Stomach (tissue), 9 donors: ENCODE results near the gene KRT80. TPM values are rescaled to one million over a fixed set of nuclear protein-coding genes. Genes with fewer than 3 reads are reported as not detected.

Experiments
- DNase-seq, 2 donors: peaks; one replicate each; pipeline versions ENCODE4 v3.0.0 to v3.0.0-alpha.2; 2013 to 2019
- H3K27ac ChIP-seq, 5 donors: fragments of 200-600 bp in 4 of 5; sonication (generic) in 4 of 5; one replicate each; pipeline ENCODE4 v1.5.1; 2013 to 2019; ENCODE audit warnings: mild to moderate bottlenecking in 1 of 5, moderate library complexity in 1 of 5
- H3K27me3 ChIP-seq, 3 donors: fragments of 200-600 bp; sonication (generic); one replicate each; pipeline ENCODE4 v1.5.1; 2017 to 2019; ENCODE audit warnings: mixed run types in 1 of 3
- H3K36me3 ChIP-seq, 4 donors: fragments of 200-600 bp; sonication (generic); 1 replicate in 3 of 4; 2 replicates in 1 of 4; pipeline ENCODE4 v1.5.1; 2016 to 2019
- H3K4me1 ChIP-seq, 4 donors: fragments of 200-600 bp; sonication (generic); one replicate each; pipeline ENCODE4 v1.5.1; 2016 to 2019
- H3K4me3 ChIP-seq, 4 donors: fragments of 200-600 bp; sonication (generic) in 3 of 4; one replicate each; pipeline ENCODE4 v1.5.1; 2016 to 2019; ENCODE audit warnings: mild to moderate bottlenecking in 1 of 4
- H3K9me3 ChIP-seq, 4 donors: fragments of 200-600 bp; sonication (generic); one replicate each; pipeline ENCODE4 v1.5.1; 2016 to 2019
- CTCF ChIP-seq, 7 experiments: fragments of 450-650 bp in 4 of 7; fragments of 200-600 bp in 3 of 7; sonication (generic) in 3 of 7; IDR thresholded peaks; one replicate each; pipeline ENCODE4 v1.5.1; 2016 to 2019; ENCODE audit warnings: antibody characterized with exemption in 7 of 7, control low read depth in 2 of 7, mild to moderate bottlenecking in 1 of 7
- EP300 ChIP-seq: sonication (generic); formaldehyde crosslinking; IDR thresholded peaks from one replicate; pipeline ENCODE4 v1.6.1; 2017; ENCODE audit warnings: antibody characterized with exemption
- POLR2A ChIP-seq, 4 donors: fragments of 450-650 bp; IDR thresholded peaks; one replicate each; pipeline ENCODE4 v1.6.1; 2016; ENCODE audit warnings: antibody characterized with exemption in 4 of 4, control low read depth in 2 of 4, mild to moderate bottlenecking in 1 of 4, moderate library complexity in 1 of 4
- POLR2AphosphoS5 ChIP-seq, 3 donors: sonication (generic); formaldehyde crosslinking; IDR thresholded peaks; one replicate each; pipeline ENCODE4 v1.6.1; 2016; ENCODE audit warnings: antibody characterized with exemption in 3 of 3
- WGBS, 5 donors: extraction: QIAGEN DNeasy Blood & Tissue Kit in 3 of 5; methylation state at CpG; one replicate each; pipeline versions ENCODE4 v1.1.5 to v1.1.7; 2013 to 2018; 5-methylcytosine and 5-hydroxymethylcytosine counted together
- intact Hi-C: fragments of 100-400 bp; cut with DNase I; formaldehyde crosslinking; loops from one replicate; pipeline ENCODE4 v1.15.1; 2023; ENCODE audit warnings: low total_unique reads
- polyA plus RNA-seq, 3 donors: library from polyadenylated mRNA; stranded (reverse); fragments of 200-250 nt; gene quantifications; one replicate each; pipeline ENCODE4 v1.2.3, GENCODE V29; 2013
- total RNA-seq, 5 donors: library from RNA; depleted of rRNA; stranded (reverse); fragments of >200 nt; gene quantifications; one replicate each; pipeline versions ENCODE4 v1.1.0 to v1.2.3, GENCODE V29; 2014 to 2016
- donor health status: healthy with polysubstance abuse.
- donor health status: Bipolar disorder and iron deficiency.
- donor health status: healthy.

KRT80 gene
- total and polyA plus RNA-seq, 8 donors = 0.29 to 3.7 (median 0.45) TPM; not detected in 3

GRCh38 chr12:52221912-52222457 is 30.2 kb upstream of the KRT80 start:
- H3K4me3 ChIP-seq = no peak overlapping the region
- peaks cover 0 to 4% (median 0%) of the 10 kb centered on the region in 4 donors for H3K9me3 ChIP-seq
- DNase-seq = peak; percentile 55 to 72
- 13 to 30% (median 26%) methylated on average over 8 of the region's 8 CpGs for WGBS, 5 donors
- H3K27me3 ChIP-seq = peaks cover 0 to 20% (median 0%) of the 10 kb centered on the region in 3 donors
- no peaks in the 10 kb centered on the region for H3K36me3 ChIP-seq
- H3K27ac ChIP-seq = no peak overlapping the region
- intact Hi-C loops = no loop called here
- H3K4me1 ChIP-seq = peaks cover 6 to 25% (median 15%) of the 10 kb centered on the region in 4 donors
- no peak for TF ChIP-seq POLR2A (IDR thresholded peaks at IDR 0.05)
- peak in 2 of 7 experiments; percentile 15 to 33 for TF ChIP-seq CTCF (IDR thresholded peaks at IDR 0.05)

DNA sequence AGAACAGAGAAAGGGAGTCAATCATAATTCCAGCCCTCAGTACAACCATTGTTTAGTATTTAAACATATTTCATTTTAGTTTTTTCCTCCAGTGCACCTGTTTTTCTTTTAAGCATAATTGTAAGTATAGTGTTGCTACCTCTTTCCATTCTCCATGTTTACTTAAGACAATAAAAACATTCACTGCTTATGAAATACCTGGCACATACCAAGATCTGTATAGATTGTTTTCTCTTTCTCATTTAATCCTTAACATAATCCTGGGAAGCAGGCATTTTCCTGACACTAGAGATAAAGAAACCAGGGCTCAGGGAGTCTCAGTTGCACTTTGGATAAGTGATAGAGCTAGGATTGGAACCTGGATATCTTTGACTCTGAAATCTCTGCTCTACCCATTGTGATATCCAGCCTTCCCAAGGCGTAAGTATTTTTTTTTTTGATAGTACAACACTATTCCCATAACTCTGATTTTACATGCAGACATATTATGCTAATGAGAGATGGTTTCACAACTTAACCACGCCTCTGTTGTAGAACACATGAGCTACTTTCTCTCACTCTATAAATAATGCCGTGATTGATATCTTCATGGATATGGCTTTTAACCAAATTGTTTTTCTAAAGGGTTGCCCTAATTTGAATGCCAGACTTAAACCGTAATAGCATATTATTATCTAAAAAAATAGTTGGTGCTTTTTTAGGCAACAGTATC is 29.4 kb upstream of the KRT80 start:
- intact Hi-C loops = no loop called here
- WGBS, 5 donors = 39 to 62% (median 42%) methylated on average over 4 of the region's 4 CpGs
- Histone ChIP-seq H3K36me3 (no peaks in the 10 kb centered on the region), H3K4me1 (peaks cover 13 to 33% (median 23%) of the 10 kb centered on the region in 4 donors), H3K27ac (peak overlapping the region in 1 of 5 donors; percentile 6), H3K9me3 (peaks cover 0 to 4% (median 0%) of the 10 kb centered on the region in 4 donors), H3K27me3 (peaks cover 0 to 20% (median 0%) of the 10 kb centered on the region in 3 donors), H3K4me3 (no peak overlapping the region)
- no peak for TF ChIP-seq POLR2AphosphoS5 (IDR thresholded peaks at IDR 0.05)
- TF ChIP-seq CTCF (IDR thresholded peaks at IDR 0.05) = no peak
- TF ChIP-seq EP300 = no peak
- TF ChIP-seq POLR2A (IDR thresholded peaks at IDR 0.05) = no peak
- no peak for DNase-seq

DNA sequence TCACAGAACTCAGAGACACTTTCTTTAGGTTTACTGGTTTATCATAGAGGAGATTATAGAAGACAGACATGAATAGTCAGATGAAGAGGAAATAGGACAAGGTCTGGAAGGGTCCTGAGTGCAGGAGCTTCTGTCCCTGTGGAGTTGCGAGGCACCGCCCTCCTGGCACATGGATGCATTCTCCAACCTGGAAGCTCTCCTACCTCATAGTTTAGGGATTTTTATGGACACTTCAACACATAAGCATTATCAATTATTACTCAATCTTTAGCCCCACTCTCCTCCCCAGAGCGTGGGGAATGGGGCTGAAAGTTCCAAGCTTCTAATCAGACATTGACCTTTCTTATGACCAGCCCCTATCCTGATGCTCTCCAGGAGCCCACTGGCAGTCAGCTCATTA is 28.7 kb upstream of the KRT80 start:
- no peak for DNase-seq
- H3K36me3 ChIP-seq = no peaks in the 10 kb centered on the region
- intact Hi-C loops = no loop called here
- no peak overlapping the region for H3K4me3 ChIP-seq
- H3K4me1 ChIP-seq = peaks cover 20 to 40% (median 30%) of the 10 kb centered on the region in 4 donors
- TF ChIP-seq EP300 (no peak), CTCF (IDR thresholded peaks at IDR 0.05) (no peak), POLR2A (IDR thresholded peaks at IDR 0.05) (no peak), POLR2AphosphoS5 (IDR thresholded peaks at IDR 0.05) (no peak)
- H3K9me3 ChIP-seq = peaks cover 0 to 4% (median 0%) of the 10 kb centered on the region in 4 donors
- WGBS, 5 donors = 80 to 89% (median 86%) methylated on average over 3 of the region's 3 CpGs
- peaks cover 0 to 20% (median 0%) of the 10 kb centered on the region in 3 donors for H3K27me3 ChIP-seq
- no peak overlapping the region for H3K27ac ChIP-seq

DNA sequence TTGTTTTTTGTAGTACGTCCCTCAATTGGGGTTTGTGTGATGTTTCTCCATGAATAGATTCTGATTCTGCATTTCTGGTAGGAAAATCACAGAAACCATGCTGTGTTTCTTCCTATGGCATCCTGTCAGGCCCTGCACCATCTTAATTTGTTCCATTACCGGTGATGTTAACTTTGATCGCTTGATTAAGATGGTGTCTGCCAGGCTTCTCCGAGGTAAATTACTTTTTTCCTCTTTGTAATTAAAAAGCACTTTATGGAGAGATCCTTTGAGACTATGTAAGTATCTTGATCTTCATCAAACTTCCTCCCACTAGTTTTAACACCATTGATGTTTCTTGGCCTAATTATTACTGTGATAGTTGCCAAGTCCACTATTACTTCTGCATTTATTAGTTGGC is 26.2 kb upstream of the KRT80 start:
- H3K4me3 ChIP-seq = no peak overlapping the region
- H3K9me3 ChIP-seq = no peaks in the 10 kb centered on the region
- TF ChIP-seq POLR2A (IDR thresholded peaks at IDR 0.05) (no peak), EP300 (no peak), POLR2AphosphoS5 (IDR thresholded peaks at IDR 0.05) (no peak), CTCF (IDR thresholded peaks at IDR 0.05) (no peak)
- H3K36me3 ChIP-seq = no peaks in the 10 kb centered on the region
- intact Hi-C loops = no loop called here
- H3K4me1 ChIP-seq = peaks cover 20 to 59% (median 37%) of the 10 kb centered on the region in 4 donors
- DNase-seq = no peak
- H3K27ac ChIP-seq = peak overlapping the region in 2 of 5 donors; percentile 49 to 58
- WGBS, 5 donors = 81 to 90% (median 87%) methylated on average over 4 of the region's 4 CpGs
- H3K27me3 ChIP-seq = peaks cover 0 to 30% (median 0%) of the 10 kb centered on the region in 3 donors
